Activated CD4-positive, alpha-beta memory T cell treated with anti-CD3 and anti-CD28 coated beads for 36 hours (primary cell): ENCODE measurements around the gene HKDC1. TPM values are rescaled to one million over a fixed set of nuclear protein-coding genes. Genes with fewer than 3 reads are reported as not detected.

ENCODE experiments used
- CTCF ChIA-PET: fragments of 350-600 bp; sonication (Branson Sonifier 250); formaldehyde crosslinking; loops from one replicate; lab custom pipeline; 2021; ENCODE audit warnings: antibody characterized with exemption, inconsistent platforms; lab: Charles Lee
- POLR2A ChIA-PET: fragments of 350-600 bp; sonication (Branson Sonifier 250); formaldehyde crosslinking; loops from one replicate; lab custom pipeline; 2021; ENCODE audit warnings: antibody characterized with exemption; lab: Charles Lee
- DNase-seq: peaks from one replicate; pipeline ENCODE4 v3.0.0-alpha.2; 2020
- H3K27ac Mint-ChIP-seq: one replicate; pipeline ENCODE4 v1.8.0; 2021; ENCODE audit warnings: mixed read lengths
- H3K27me3 Mint-ChIP-seq: one replicate; pipeline ENCODE4 v1.8.0; 2021; ENCODE audit warnings: mixed read lengths
- H3K36me3 Mint-ChIP-seq: one replicate; pipeline ENCODE4 v1.8.0; 2021; ENCODE audit warnings: mixed read lengths
- H3K4me1 Mint-ChIP-seq: one replicate; pipeline ENCODE4 v1.8.0; 2021; ENCODE audit warnings: low read depth, mixed read lengths
- H3K4me3 Mint-ChIP-seq: one replicate; pipeline ENCODE4 v1.8.0; 2021; ENCODE audit warnings: mild to moderate bottlenecking, mixed read lengths
- H3K9me3 Mint-ChIP-seq: one replicate; pipeline ENCODE4 v1.8.0; 2021; ENCODE audit warnings: mixed read lengths
- intact Hi-C: fragments of 100-400 bp; cut with micrococcal nuclease; formaldehyde crosslinking; loops from one replicate; pipeline ENCODE4 v1.15.1; 2023
- total RNA-seq, 2 experiments: library from RNA; stranded (reverse); gene quantifications; one replicate each; pipeline ENCODE4 v1.2.3, GENCODE V29; 2021

The HKDC1 gene
- total RNA-seq, 2 experiments from 2014 or later: 0.67 to 1.1 TPM

DNA sequence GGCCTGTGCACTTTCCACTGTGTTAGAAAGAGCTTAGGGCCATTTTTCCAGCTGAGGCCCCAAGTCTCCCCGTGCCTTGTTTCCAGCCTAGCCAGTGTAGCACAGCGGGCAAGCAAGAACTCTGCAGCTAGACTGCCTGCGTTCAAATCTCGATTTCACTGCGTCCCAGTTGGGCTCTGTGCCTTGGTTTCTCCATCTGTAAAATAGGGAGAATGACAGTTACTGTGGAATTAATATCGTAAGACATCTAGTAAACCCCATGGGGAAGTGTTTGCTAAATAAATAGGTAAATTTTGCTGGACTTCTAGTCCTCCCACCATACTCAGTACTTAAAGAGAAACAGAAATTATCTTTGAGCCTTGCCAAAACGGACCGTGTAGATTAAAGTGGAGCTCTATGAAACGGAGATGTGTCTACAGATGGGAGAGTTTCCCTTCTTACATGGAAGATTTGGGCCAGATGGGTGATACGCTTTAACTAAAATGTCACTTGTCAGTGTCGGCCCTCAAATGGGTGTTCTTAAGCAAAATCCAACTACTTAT, 3.5 kb upstream of the HKDC1 start:
- Mint-ChIP-seq H3K27me3 (no peaks in the 10 kb centered on the region), H3K9me3 (no peaks in the 10 kb centered on the region), H3K27ac (no peak overlapping the region), H3K4me3 (no peak overlapping the region), H3K4me1 (peaks cover 43% of the 10 kb centered on the region), H3K36me3 (no peaks in the 10 kb centered on the region)
- ChIA-PET POLR2A (interaction anchor here (1.0 to 3.2 kb wide), 2 partner anchors 11 to 13 kb away, joined by 3 to 14 read pairs; no protein-coding TSS in a partner anchor), CTCF (interaction anchor here (1.1 kb wide), 1 partner anchor 16 kb away, joined by 3 read pairs; no protein-coding TSS in a partner anchor)
- intact Hi-C loops: no loop called here
- no peak for DNase-seq

DNA sequence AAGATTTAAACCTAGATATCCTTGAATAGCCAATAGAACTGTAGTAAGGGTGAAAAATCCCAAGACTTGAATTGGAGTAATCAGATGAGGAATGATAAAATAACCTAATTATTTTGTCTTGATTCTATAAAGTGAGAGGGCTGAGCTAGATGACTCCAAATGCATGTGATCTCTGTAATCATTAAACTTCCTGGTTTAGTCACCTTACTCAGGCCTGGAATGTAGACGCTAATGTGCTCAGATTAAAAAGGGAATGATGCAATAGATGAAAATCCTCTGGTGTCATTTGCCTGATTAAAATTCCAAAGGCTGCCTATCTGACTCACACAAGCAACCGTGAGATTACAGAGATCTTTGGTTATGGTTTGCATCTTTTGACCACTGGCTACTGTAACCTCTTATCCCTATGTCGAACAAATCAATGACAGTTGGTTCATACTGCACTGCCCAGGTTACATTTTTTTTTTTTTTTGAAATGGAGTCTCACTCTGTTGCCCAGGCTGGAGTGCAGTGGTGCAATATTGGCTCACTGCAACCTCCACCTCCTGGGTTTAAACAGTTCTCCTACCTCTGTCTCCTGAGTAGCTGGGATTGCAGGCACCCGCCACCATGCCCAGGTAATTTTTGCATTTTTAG, 2.9 kb upstream of the HKDC1 start:
- H3K9me3 Mint-ChIP-seq: no peaks in the 10 kb centered on the region
- no peak overlapping the region for H3K27ac Mint-ChIP-seq
- intact Hi-C loops: no loop called here
- no peak for DNase-seq
- H3K4me1 Mint-ChIP-seq: peaks cover 49% of the 10 kb centered on the region
- no peaks in the 10 kb centered on the region for H3K27me3 Mint-ChIP-seq
- ChIA-PET POLR2A (no interaction called here), CTCF (no interaction called here)
- no peaks in the 10 kb centered on the region for H3K36me3 Mint-ChIP-seq
- no peak overlapping the region for H3K4me3 Mint-ChIP-seq

DNA sequence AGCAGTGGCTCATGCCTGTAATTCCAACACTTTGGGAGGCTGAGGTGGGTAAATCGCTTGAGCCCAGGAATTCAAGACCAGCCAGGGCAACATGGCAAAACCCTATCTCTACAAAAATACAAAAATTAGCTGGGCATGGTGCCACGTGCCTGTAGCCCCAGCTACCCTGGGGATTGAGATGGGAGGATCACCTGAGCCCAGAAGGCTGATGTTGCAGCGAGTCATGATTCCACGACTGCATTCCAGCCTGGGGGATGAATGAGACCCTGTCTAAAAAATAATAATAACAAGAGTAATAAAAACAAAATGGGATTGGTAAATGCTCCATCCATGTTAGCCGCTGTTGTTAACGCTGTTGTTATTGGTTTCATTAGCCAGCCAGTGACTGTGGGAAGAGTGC, 1.3 kb upstream of the HKDC1 start:
- Mint-ChIP-seq H3K36me3 (no peaks in the 10 kb centered on the region), H3K4me3 (no peak overlapping the region), H3K9me3 (no peaks in the 10 kb centered on the region), H3K27ac (no peak overlapping the region), H3K4me1 (peaks cover 56% of the 10 kb centered on the region), H3K27me3 (no peaks in the 10 kb centered on the region)
- intact Hi-C loops: no loop called here
- POLR2A ChIA-PET: no interaction called here
- CTCF ChIA-PET: interaction anchor here (2.0 kb wide), 1 partner anchor 10 kb away, joined by 4 read pairs; no protein-coding TSS in a partner anchor
- DNase-seq: no peak

DNA sequence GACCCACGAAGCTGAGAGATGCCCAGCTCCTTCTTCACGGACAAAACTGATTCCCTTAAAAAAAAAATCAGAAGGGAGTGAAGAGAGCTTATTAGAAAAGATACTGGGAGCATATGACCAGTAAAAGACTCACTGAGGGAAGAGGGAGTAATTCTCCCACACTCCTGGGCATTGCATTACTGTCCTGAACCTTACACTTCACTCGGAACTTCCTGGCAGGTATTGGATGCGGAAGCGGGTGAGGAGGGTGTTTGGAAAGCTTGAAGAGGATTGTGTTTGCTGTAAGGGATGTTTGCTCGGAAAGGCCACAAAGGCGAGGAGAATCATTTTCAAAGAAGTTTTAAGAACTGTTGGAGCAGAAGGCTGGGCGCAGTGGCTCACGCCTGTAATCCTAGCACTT, 375 bp downstream of the HKDC1 start:
- Mint-ChIP-seq H3K4me1 (peaks cover 52% of the 10 kb centered on the region), H3K36me3 (no peaks in the 10 kb centered on the region), H3K27ac (no peak overlapping the region), H3K9me3 (no peaks in the 10 kb centered on the region), H3K27me3 (no peaks in the 10 kb centered on the region), H3K4me3 (no peak overlapping the region)
- no peak for DNase-seq
- ChIA-PET CTCF (interaction anchor here (0.5 to 2.0 kb wide), 4 partner anchors 8 to 21 kb away, joined by 3 to 4 read pairs (median 3); no protein-coding TSS in a partner anchor), POLR2A (interaction anchor here (0.6 kb wide), 1 partner anchor 95 kb away, joined by 3 read pairs; no protein-coding TSS in a partner anchor)
- intact Hi-C loops: loop anchor here (5.0 kb wide), 4 partner anchors 97 to 263 kb away; partner anchors contain the start of gene DDX21

DNA sequence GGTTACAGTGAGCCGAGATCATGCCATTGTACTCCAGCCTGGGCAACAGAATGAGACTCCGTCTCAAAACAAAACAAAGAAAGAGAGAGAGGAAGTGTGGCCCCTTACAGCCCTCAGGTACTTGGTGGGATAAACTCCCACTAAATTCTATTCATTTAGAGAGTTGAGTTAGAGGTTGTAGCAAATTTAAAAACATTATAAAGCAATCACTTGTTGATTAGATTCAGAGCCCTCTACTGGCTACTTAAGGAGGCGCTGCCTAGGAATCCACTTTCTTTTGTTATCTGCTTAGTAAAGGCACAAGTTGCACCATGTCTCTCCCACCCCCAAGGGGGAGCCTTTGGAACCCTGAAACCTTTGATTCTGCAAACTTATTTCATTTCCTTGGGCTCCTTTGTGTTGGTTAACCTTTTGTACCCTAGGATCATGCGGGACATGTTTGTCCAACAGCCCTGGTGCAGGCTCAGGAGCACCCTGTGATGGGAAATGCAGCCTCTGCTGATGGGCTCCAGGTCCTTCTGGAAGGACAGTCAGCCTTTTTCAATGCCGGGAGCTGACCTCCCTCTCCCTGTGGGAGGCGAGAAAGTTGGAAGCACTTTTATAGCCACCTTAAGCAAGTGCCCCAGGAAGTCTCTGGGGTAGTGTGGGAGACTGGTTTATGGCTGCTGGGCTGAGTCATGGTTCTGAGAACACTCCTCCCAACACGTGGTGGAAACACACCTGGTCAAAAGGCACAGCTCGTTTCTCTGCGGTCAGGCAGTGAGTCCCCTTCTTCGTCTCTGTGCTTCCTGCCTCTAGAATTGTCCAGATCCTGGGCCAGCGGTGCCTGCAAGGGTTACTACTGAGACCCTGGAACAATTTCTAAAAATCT, 2.3 kb downstream of the HKDC1 start:
- Mint-ChIP-seq H3K4me1 (peaks cover 44% of the 10 kb centered on the region), H3K4me3 (peak overlapping the region; percentile 55), H3K9me3 (no peaks in the 10 kb centered on the region), H3K27me3 (no peaks in the 10 kb centered on the region), H3K27ac (peak overlapping the region; percentile 91), H3K36me3 (no peaks in the 10 kb centered on the region)
- POLR2A ChIA-PET: interaction anchor here (1.0 to 1.2 kb wide), 3 partner anchors 13 to 135 kb away, joined by 4 to 5 read pairs (median 4); partner anchors contain the start of genes SRGN and SUPV3L1
- intact Hi-C loops: loop anchor here (1.0 to 5.0 kb wide), 11 partner anchors 8 to 265 kb away; partner anchors contain the start of gene DDX21
- DNase-seq: peak; percentile 92
- CTCF ChIA-PET: interaction anchor here (0.7 to 1.4 kb wide), 8 partner anchors 10 to 269 kb away, joined by 3 to 4 read pairs (median 4); no protein-coding TSS in a partner anchor

DNA sequence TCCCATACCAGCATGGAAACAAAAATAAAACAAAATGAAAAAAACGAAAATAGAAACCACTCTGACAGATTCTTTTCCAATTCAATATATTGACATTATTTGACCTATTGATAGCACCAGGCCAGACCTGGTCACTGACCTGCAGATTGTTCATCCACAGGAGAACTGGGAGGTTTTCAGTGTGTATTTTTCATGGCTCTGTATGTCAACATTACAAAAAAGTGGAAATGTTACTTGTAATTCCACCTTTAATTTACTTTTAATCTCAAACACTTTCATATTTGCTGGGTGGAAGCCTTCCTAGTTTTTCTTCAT, 2.9 kb downstream of the HKDC1 start:
- Mint-ChIP-seq H3K36me3 (no peaks in the 10 kb centered on the region), H3K27ac (peak overlapping the region; percentile 91), H3K9me3 (no peaks in the 10 kb centered on the region), H3K4me1 (peaks cover 49% of the 10 kb centered on the region), H3K4me3 (peak overlapping the region; percentile 55), H3K27me3 (no peaks in the 10 kb centered on the region)
- intact Hi-C loops: loop anchor here (2.0 to 5.0 kb wide), 5 partner anchors 94 to 266 kb away; partner anchors contain the start of gene DDX21
- no peak for DNase-seq
- ChIA-PET POLR2A (interaction anchor here (1.0 to 1.2 kb wide), 3 partner anchors 12 to 135 kb away, joined by 4 to 5 read pairs (median 4); partner anchors contain the start of genes SRGN and SUPV3L1), CTCF (interaction anchor here (0.7 to 1.4 kb wide), 8 partner anchors 11 to 270 kb away, joined by 3 to 4 read pairs (median 4); no protein-coding TSS in a partner anchor)

DNA sequence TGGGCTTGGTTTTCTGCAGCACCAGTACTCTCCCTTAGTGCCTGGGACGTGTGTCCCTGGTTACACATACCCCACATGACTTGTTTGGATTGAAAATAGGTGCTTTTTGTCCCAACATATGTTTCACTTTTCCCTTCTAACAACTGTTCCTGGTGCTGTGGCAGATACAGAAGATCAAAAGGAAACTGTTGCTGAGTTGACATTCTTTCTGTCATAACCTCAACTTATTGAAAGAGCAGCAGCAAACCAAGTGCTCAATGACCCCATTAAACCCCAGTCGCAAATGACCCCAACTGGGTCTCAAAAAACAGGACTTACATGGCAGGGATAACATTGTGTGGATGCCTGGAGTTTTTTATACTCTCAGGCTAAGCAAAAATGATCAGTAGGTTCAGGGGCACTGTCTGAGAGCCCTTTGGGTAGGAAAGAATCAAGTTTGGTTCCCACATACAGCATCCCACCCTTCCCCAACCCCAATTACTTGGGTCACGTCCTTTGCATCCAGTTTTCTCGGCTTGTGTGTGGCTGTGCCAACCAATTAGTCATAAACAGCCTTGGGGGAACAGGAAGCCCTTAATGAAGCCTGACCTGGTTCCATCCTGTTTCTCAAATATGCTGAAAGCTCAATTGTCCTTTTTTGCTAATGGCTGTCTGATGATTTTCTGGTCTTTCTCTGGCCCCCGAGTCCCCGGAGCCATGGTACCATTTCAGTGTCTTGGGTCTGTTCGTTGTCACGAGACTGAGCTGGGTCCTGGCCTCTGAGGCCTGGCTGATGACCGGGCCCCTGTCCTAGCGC, 4.9 kb downstream of the HKDC1 start:
- peak overlapping the region; percentile 46 for H3K27ac Mint-ChIP-seq
- ChIA-PET POLR2A (no interaction called here), CTCF (no interaction called here)
- no peak for DNase-seq
- no peaks in the 10 kb centered on the region for H3K27me3 Mint-ChIP-seq
- peaks cover 69% of the 10 kb centered on the region for H3K4me1 Mint-ChIP-seq
- no peaks in the 10 kb centered on the region for H3K9me3 Mint-ChIP-seq
- H3K4me3 Mint-ChIP-seq: no peak overlapping the region
- intact Hi-C loops: loop anchor here (5.0 kb wide), 4 partner anchors 92 to 268 kb away; partner anchors contain the start of gene DDX21
- no peaks in the 10 kb centered on the region for H3K36me3 Mint-ChIP-seq

DNA sequence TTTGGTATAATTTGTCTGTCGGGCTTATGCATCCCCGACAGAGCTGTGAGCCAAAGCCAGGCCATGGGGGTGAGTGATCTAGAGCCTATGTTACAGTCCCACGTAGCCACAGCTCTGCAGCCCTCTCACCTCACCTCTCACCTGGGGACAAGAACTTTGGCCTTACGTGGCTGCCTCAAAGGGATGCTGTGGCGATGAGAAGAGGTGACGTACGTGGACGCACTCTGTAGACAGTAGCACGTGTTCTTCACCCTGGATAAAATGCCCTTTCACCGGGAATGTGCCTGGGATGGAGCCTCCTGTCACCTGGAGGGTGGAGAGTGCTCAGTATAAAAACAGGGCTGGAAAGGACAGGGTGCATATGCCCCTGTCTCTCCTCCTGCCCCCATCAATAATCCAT, 5.5 kb downstream of the HKDC1 start:
- no peak overlapping the region for H3K27ac Mint-ChIP-seq
- intact Hi-C loops: no loop called here

DNA sequence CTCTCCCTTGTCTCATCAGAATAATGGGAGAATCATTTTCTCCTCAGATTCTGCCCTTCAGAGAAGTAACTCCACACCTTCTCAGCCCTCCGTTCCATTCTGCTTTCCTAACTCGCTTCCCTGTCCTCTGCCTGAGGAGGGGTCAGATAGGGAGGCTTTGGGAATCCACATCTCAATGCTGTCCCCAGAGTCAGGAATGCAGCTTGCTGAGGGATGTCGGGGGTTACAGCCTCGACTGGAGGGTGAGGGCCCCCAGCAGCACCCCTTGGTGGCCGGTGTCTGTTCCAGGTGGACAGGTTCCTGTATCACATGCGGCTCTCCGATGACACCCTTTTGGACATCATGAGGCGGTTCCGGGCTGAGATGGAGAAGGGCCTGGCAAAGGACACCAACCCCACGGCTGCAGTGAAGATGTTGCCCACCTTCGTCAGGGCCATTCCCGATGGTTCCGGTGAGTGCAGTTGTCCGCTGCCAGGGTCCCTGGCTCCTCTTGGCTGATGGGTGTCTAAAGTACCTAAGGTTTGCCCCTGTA, 6.9 kb downstream of the HKDC1 start:
- Mint-ChIP-seq H3K9me3 (no peaks in the 10 kb centered on the region), H3K27ac (no peak overlapping the region), H3K27me3 (no peaks in the 10 kb centered on the region), H3K4me1 (peaks cover 55% of the 10 kb centered on the region), H3K36me3 (no peaks in the 10 kb centered on the region), H3K4me3 (no peak overlapping the region)
- ChIA-PET CTCF (interaction anchor here (0.6 to 1.2 kb wide), 3 partner anchors 180 to 402 kb away, joined by 3 to 4 read pairs (median 3); no protein-coding TSS in a partner anchor), POLR2A (interaction anchor here (1.1 kb wide), 1 partner anchor 91 kb away, joined by 4 read pairs; no protein-coding TSS in a partner anchor)
- intact Hi-C loops: no loop called here
- DNase-seq: no peak

More for the DNA sequence above, 5.5 kb downstream of the HKDC1 start:
- DNase-seq: no peak
- no peaks in the 10 kb centered on the region for H3K36me3 Mint-ChIP-seq
- POLR2A ChIA-PET: no interaction called here
- H3K4me3 Mint-ChIP-seq: no peak overlapping the region
- H3K4me1 Mint-ChIP-seq: peaks cover 67% of the 10 kb centered on the region
- no peaks in the 10 kb centered on the region for H3K27me3 Mint-ChIP-seq
- no peaks in the 10 kb centered on the region for H3K9me3 Mint-ChIP-seq
- CTCF ChIA-PET: interaction anchor here (1.2 kb wide), 1 partner anchor 182 kb away, joined by 4 read pairs; no protein-coding TSS in a partner anchor

DNA sequence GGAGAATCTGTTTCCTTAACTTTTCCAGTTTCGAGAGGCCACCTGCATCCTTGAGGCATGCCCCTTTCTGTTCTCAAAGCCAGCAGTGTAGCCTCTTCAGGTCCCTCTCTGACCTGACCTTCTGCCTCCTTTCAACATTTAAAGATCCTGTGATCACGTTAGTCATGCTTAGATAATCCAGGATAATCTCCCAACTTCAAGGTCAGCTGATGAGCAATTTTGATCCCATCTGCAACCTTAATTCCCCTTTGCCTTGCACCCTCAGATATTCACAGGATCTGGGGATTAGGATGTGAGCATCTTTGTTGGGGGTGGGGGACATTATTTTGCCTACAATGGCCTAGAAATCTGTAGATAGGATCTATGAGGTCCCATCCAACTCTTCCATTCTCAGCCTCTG, 8.0 kb downstream of the HKDC1 start:
- CTCF ChIA-PET: interaction anchor here (1.3 to 5.0 kb wide), 2 partner anchors 8 to 179 kb away, joined by 4 to 28 read pairs; partner anchors contain the start of gene HKDC1
- peaks cover 54% of the 10 kb centered on the region for H3K4me1 Mint-ChIP-seq
- POLR2A ChIA-PET: interaction anchor here (0.9 kb wide), 1 partner anchor 196 kb away, joined by 5 read pairs; no protein-coding TSS in a partner anchor
- no peak overlapping the region for H3K4me3 Mint-ChIP-seq
- DNase-seq: no peak
- H3K27ac Mint-ChIP-seq: no peak overlapping the region
- intact Hi-C loops: no loop called here
- no peaks in the 10 kb centered on the region for H3K27me3 Mint-ChIP-seq
- H3K36me3 Mint-ChIP-seq: no peaks in the 10 kb centered on the region
- no peaks in the 10 kb centered on the region for H3K9me3 Mint-ChIP-seq
